Esophagus (tissue), 2 donors: ENCODE data around the gene CCR5. TPM values are rescaled to one million over a fixed set of nuclear protein-coding genes. Genes with fewer than 3 reads are reported as not detected.
"Not testable (repeated sequence)": the region's sequence is repeated elsewhere in the genome, so short reads cannot be mapped to it uniquely, and the experiment has no call there.

ENCODE experiments used
- H3K27ac ChIP-seq, 2 donors: one replicate each; pipeline ENCODE4 v1.5.1; 2013; ENCODE audit warnings: low read depth in 2 of 2, mild to moderate bottlenecking in 2 of 2, inconsistent platforms in 1 of 2, low read length in 1 of 2, moderate library complexity in 1 of 2
- H3K27me3 ChIP-seq, 2 donors: one replicate each; pipeline ENCODE4 v1.6.1; 2013; ENCODE audit warnings: low read length in 2 of 2, control low read depth in 1 of 2, mild to moderate bottlenecking in 1 of 2; ENCODE audit not compliant: insufficient read depth in 2 of 2, control insufficient read depth in 1 of 2
- H3K36me3 ChIP-seq, 2 donors: one replicate each; pipeline ENCODE4 v1.6.1; 2013; ENCODE audit warnings: low read length in 1 of 2; ENCODE audit not compliant: control insufficient read depth in 2 of 2, insufficient read depth in 2 of 2
- H3K4me1 ChIP-seq, 2 donors: one replicate each; pipeline ENCODE4 v1.6.1; 2013; ENCODE audit warnings: low read length in 1 of 2; ENCODE audit not compliant: control insufficient read depth in 2 of 2, insufficient read depth in 2 of 2
- H3K4me3 ChIP-seq, 2 donors: one replicate each; pipeline ENCODE4 v1.5.1; 2013; ENCODE audit warnings: low read length in 2 of 2, mild to moderate bottlenecking in 2 of 2, low read depth in 1 of 2, moderate library complexity in 1 of 2
- H3K9me3 ChIP-seq, 2 donors: one replicate each; pipeline ENCODE4 v1.6.1; 2013; ENCODE audit warnings: mild to moderate bottlenecking in 2 of 2, low read depth in 1 of 2, low read length in 1 of 2, moderate library complexity in 1 of 2; ENCODE audit not compliant: control insufficient read depth in 2 of 2, insufficient read depth in 1 of 2
- WGBS, 2 donors: extraction: QIAGEN DNeasy Blood & Tissue Kit; methylation state at CpG; one replicate each; pipeline ENCODE4 v1.1.7; 2013; 5-methylcytosine and 5-hydroxymethylcytosine counted together
- polyA plus RNA-seq, 2 donors: library from polyadenylated mRNA; stranded (reverse); fragments of 200-250 nt; gene quantifications; one replicate each; pipeline ENCODE4 v1.2.3, GENCODE V29; 2013
- donor health status: healthy with polysubstance abuse.
- donor health status: Bipolar disorder and iron deficiency.

CCR5 gene
- 1 to 10 TPM in 1 of 2 donors, under 1 TPM in 1; 0.73 to 1.2 TPM for polyA plus RNA-seq

DNA sequence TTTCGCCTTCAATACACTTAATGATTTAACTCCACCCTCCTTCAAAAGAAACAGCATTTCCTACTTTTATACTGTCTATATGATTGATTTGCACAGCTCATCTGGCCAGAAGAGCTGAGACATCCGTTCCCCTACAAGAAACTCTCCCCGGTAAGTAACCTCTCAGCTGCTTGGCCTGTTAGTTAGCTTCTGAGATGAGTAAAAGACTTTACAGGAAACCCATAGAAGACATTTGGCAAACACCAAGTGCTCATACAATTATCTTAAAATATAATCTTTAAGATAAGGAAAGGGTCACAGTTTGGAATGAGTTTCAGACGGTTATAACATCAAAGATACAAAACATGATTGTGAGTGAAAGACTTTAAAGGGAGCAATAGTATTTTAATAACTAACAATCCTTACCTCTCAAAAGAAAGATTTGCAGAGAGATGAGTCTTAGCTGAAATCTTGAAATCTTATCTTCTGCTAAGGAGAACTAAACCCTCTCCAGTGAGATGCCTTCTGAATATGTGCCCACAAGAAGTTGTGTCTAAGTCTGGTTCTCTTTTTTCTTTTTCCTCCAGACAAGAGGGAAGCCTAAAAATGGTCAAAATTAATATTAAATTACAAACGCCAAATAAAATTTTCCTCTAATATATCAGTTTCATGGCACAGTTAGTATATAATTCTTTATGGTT is at the start of gene CCR5:
Gene CCR5, plus strand, starts transcription at position 108 of the 680 bp plus-strand sequence. CDS start 1,957 bp downstream, outside the sequence.
- Histone ChIP-seq H3K4me3 (peak within 1 kb of the TSS in 1 of 2 donors; percentile 16), H3K9me3 (no peaks in the 10 kb centered on the region), H3K36me3 (no peaks in the 10 kb centered on the region), H3K4me1 (peaks cover 0 to 2% of the 10 kb centered on the region in 2 donors), H3K27me3 (peaks cover 0 to 3% of the 10 kb centered on the region in 2 donors), H3K27ac (peak within 1 kb of the TSS; percentile 28 to 29)
- 33 to 34% methylated on average over 5 of the region's 5 CpGs for WGBS, 2 donors

DNA sequence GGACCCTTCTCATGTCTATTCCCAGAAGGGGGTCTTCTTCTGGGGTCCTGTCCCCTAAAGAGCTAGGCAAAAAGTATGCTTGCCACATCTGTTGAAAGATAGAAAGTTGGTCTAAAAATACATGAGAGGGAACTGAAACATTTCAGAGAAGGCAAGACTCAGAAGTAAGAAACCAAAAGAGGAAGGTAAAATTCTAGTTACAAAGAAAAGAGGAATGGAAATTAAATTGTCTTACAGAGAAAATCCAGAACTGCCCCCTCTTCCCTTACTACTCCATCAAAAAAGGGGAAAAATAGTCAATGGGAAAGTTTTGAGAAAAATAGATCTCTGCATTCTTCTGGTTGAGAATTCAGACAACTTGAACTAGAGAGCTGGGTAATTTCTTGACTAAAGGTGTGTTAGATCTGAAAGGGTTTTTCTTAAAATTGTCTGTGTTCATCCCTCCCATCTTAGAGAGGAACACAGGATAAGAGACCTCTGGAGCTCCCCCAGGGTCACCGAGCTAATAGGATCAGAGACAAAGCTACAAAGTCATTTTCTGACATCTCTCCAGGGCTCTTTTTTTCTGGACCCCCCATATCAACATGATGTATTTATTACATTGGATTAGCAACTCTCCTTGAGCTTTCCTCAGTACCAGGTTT is 49.2 kb upstream of the CCR5 start:
- no peaks in the 10 kb centered on the region for H3K4me1 ChIP-seq
- H3K27ac ChIP-seq = no peak overlapping the region
- H3K27me3 ChIP-seq = peaks cover 0 to 3% of the 10 kb centered on the region in 2 donors
- H3K36me3 ChIP-seq = no peaks in the 10 kb centered on the region
- WGBS, 2 donors = 82 to 84% methylated on average over 1 of the region's 1 CpG
- no peak overlapping the region for H3K4me3 ChIP-seq
- H3K9me3 ChIP-seq = no peaks in the 10 kb centered on the region

- no peaks in the 10 kb centered on the region for H3K36me3 ChIP-seq
- 69 to 79% methylated on average over 2 of the region's 2 CpGs for WGBS, 2 donors
- peaks cover 0 to 3% of the 10 kb centered on the region in 2 donors for H3K27me3 ChIP-seq
- no peaks in the 10 kb centered on the region for H3K4me1 ChIP-seq
- H3K4me3 ChIP-seq = no peak overlapping the region
- no peak overlapping the region for H3K27ac ChIP-seq
- no peaks in the 10 kb centered on the region for H3K9me3 ChIP-seq
Measured at GRCh38 chr3:46324036-46324435, 46.7 kb upstream of the CCR5 start.

- no peaks in the 10 kb centered on the region for H3K9me3 ChIP-seq
- no peaks in the 10 kb centered on the region for H3K4me1 ChIP-seq
- H3K27me3 ChIP-seq = peaks cover 0 to 3% of the 10 kb centered on the region in 2 donors
- 49 to 55% methylated on average over 1 of the region's 1 CpG for WGBS, 2 donors
- H3K36me3 ChIP-seq = no peaks in the 10 kb centered on the region
- no peak overlapping the region for H3K27ac ChIP-seq
- H3K4me3 ChIP-seq = no peak overlapping the region
Measured at GRCh38 chr3:46325645-46326300, 45.0 kb upstream of the CCR5 start.

DNA sequence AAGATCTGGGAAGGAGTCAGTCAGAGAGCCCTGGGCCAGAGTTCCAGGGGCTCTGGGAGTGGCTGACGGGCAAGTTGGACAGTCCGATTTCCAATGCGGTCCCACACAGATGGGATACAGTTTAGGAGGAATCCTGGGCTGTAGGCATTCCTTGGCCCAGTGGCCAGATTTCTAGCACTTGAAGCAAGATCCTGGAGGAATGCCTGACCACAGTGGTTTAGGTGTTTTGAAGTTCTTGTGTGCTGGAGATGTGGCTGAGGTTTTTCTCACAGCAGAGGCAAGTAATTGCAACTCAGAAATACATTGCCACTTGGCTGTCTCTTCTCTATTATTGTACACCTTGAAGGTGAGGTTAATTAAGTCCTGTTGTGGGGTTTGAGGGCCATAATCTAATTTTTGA is 40.1 kb upstream of the CCR5 start:
- H3K4me3 ChIP-seq = not testable (repeated sequence)
- WGBS, 2 donors = 84 to 100% methylated on average over 3 of the region's 3 CpGs

DNA sequence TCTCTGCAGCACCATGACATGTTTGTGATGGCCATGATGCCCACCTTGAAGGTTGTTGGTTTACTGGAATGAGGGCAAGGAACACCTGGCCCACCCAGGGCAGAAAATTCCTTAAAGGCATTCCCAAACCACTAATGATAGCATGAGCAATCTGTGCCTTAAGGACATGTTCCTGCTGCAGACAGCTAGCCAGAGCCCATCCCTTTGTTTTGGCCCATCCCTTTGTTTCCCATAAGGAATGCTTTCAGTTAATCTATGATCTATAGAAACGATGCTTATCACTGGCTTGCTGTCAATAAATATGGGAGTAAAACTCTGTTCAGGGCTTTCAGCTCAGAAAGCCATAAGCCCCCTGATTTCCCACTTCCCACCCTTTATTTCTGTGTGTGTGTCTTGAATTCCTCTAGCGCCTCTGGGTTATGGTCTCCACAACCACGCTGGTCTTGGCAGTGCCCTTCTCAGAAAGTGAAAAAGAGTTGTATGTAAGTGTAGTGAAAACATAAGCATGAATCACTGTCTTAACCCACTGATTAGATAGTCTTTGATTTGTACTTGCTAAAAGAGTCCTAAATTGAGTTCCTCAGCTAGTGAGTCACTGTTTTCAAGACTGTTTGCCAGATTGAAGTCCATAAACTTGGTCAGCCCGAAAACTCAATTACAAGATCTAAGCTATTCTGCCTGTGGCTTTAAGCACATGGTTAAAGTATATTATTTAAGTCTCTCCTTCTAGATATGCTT is 35.8 kb upstream of the CCR5 start:
- Histone ChIP-seq H3K27ac (no peak overlapping the region), H3K27me3 (peaks cover 0 to 2% of the 10 kb centered on the region in 2 donors), H3K36me3 (no peaks in the 10 kb centered on the region), H3K4me1 (no peaks in the 10 kb centered on the region), H3K9me3 (peaks cover 2 to 5% of the 10 kb centered on the region in 2 donors), H3K4me3 (no peak overlapping the region)
- 36 to 38% methylated on average over 4 of the region's 4 CpGs for WGBS, 2 donors

More for the DNA sequence above, 40.1 kb upstream of the CCR5 start:
- H3K4me1 ChIP-seq, H3K27me3 ChIP-seq, H3K36me3 ChIP-seq, H3K9me3 ChIP-seq, H3K27ac ChIP-seq: not testable (repeated sequence)

GRCh38 chr3:46335541-46335940 is 35.2 kb upstream of the CCR5 start:
- no peaks in the 10 kb centered on the region for H3K4me1 ChIP-seq
- peaks cover 2 to 5% of the 10 kb centered on the region in 2 donors for H3K9me3 ChIP-seq
- peaks cover 0 to 2% of the 10 kb centered on the region in 2 donors for H3K27me3 ChIP-seq
- 61 to 65% methylated on average over 3 of the region's 3 CpGs for WGBS, 2 donors
- no peak overlapping the region for H3K4me3 ChIP-seq
- no peaks in the 10 kb centered on the region for H3K36me3 ChIP-seq
- no peak overlapping the region for H3K27ac ChIP-seq

DNA sequence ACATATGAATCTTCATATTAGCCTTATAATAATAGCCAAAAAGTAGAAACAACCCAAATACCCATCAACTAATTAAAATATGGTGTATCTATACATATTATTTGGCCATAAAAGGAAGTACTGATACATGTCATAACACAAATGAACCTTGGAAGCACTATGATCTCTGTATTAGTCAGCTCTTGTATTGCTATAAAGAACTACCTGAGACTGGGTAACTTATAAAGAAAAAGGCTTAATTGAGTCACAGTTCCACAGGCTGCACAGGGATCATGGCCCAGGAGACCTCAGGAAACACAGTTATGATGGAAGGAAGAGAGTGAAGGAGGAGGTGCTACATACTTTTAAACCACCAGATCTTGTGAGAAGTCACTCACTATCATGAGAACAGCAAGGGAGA is 32.8 kb upstream of the CCR5 start:
- no peak overlapping the region for H3K27ac ChIP-seq
- peaks cover 2 to 5% of the 10 kb centered on the region in 2 donors for H3K9me3 ChIP-seq
- no peaks in the 10 kb centered on the region for H3K4me1 ChIP-seq
- H3K27me3 ChIP-seq = peaks cover 0 to 2% of the 10 kb centered on the region in 2 donors
- H3K36me3 ChIP-seq = no peaks in the 10 kb centered on the region
- no peak overlapping the region for H3K4me3 ChIP-seq

DNA sequence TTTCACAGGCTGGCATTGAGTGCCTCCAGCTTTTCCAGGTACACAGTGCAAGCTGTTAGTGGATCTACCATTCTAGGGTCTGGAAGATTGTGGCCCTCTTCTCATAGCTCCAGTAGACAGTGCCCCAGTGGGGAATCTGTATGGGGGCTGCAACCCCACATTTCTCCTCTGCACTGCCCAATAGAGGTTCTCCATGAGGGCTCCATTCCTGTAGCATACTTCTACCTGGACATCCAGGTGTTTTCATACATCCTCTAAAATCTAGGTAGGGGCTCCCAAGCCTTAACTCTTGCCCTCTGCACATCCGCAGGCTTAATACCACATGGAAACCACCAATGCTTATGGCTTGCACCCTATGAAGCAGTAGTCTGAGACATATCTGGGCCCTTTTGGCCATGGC is 31.9 kb upstream of the CCR5 start:
- Histone ChIP-seq H3K4me3 (no peak overlapping the region), H3K27ac (no peak overlapping the region), H3K4me1 (no peaks in the 10 kb centered on the region), H3K27me3 (peaks cover 0 to 2% of the 10 kb centered on the region in 2 donors), H3K9me3 (peaks cover 2 to 5% of the 10 kb centered on the region in 2 donors), H3K36me3 (no peaks in the 10 kb centered on the region)
- 80 to 99% methylated on average over 1 of the region's 1 CpG for WGBS, 2 donors
